Bronchial epithelial cell (primary cell): ENCODE results near the gene IFFO2. TPM values are rescaled to one million over a fixed set of nuclear protein-coding genes. Genes with fewer than 3 reads are reported as not detected.

Experiments used
- DNase-seq: peaks from one replicate; pipeline ENCODE4 v3.0.0-alpha.2; 2010; ENCODE audit warnings: low read depth
- FAIRE-seq: peaks from 2 replicates; lab custom pipeline; 2011; peaks lifted over from hg19 to GRCh38; lab: Jason Lieb, UNC
- H3K27me3 ChIP-seq: 2 replicates; pipeline ENCODE4 v1.5.1; 2011; ENCODE audit warnings: low read length; ENCODE audit not compliant: control insufficient read depth, insufficient read depth
- H3K36me3 ChIP-seq: 2 replicates; pipeline ENCODE4 v1.5.1; 2011; ENCODE audit warnings: low read length; ENCODE audit not compliant: control insufficient read depth, insufficient read depth
- H3K4me3 ChIP-seq: 2 replicates; pipeline ENCODE4 v1.5.1; 2011; ENCODE audit warnings: mild to moderate bottlenecking, low read depth, low read length, control low read depth
- total RNA-seq: library from RNA; depleted of rRNA; stranded (reverse); fragments of >200 nt; gene quantifications from 2 replicates; pipeline ENCODE4 v1.2.1, GENCODE V29; 2014
- TF ChIP-seq, protein P1 (sequence below): IDR thresholded peaks from 2 replicates; pipeline ENCODE4 v1.5.1; 2011; ENCODE audit warnings: mild to moderate bottlenecking, moderate library complexity, low read length, control low read depth, inconsistent platforms; ENCODE audit not compliant: insufficient read depth, severe bottlenecking

Gene IFFO2
- 11.8 and 26.0 TPM in 2 replicates for total RNA-seq

DNA sequence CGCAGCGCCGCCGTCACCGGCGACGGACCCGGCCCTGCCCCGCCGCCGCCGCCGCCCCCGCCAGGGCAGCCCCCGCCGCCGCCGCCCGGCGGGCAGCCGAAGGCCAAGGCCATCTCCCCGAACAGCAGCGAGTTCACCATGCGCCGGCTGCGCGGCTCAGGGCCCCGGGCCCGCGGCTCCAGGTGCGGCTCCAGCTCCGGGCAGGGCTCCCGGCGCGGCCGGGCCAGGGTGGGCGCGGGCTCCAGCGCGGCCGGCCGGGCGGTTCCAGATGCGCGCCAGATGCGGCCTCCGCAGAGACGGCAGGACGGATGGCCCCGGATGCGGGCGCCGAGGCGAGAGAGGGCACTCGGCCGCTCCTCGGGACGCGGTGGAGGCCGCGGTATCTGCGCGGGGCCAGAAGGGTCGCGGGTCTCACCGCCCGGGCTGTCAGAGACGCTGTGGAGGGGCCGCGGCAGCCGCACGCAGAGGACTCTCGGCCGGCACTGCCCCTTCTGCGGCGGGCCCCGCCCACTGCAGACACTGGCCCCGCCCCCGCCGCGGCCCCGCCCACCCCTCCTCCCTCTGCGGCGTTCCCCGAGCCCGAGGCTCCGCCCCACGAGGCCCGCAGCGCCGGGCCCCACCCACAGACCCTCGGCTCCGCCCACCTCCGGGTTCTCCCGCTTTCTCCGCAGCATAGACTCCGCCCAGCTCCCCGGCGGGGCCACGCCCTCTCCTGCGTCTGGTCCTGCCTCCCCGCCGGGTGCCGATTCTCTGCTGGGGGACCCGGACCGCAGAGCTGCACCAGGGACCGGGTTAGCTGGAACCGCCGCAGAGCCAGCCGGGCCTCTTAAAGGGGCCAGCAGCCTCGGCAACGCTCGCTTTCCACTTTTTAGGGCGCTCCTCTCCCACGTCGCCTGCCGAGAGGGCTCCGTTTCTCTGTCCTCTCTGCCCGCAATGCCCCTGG is at the start of gene IFFO2:
TSS of gene IFFO2 (minus strand) at position 484 of the 943 bp plus-strand sequence. CDS start at position 140, 344 bp downstream.
- Histone ChIP-seq H3K27me3 (no peaks in the 10 kb centered on the region), H3K4me3 (peak within 1 kb of the TSS; percentile 76), H3K36me3 (peaks cover 2% of the 10 kb centered on the region)
- TF ChIP-seq, protein P1, sequence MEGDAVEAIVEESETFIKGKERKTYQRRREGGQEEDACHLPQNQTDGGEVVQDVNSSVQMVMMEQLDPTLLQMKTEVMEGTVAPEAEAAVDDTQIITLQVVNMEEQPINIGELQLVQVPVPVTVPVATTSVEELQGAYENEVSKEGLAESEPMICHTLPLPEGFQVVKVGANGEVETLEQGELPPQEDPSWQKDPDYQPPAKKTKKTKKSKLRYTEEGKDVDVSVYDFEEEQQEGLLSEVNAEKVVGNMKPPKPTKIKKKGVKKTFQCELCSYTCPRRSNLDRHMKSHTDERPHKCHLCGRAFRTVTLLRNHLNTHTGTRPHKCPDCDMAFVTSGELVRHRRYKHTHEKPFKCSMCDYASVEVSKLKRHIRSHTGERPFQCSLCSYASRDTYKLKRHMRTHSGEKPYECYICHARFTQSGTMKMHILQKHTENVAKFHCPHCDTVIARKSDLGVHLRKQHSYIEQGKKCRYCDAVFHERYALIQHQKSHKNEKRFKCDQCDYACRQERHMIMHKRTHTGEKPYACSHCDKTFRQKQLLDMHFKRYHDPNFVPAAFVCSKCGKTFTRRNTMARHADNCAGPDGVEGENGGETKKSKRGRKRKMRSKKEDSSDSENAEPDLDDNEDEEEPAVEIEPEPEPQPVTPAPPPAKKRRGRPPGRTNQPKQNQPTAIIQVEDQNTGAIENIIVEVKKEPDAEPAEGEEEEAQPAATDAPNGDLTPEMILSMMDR: no peak
- DNase-seq (peak; percentile 76), FAIRE-seq (no peak)

GRCh38 chr1:19006000-19006399 is 49.5 kb upstream of the IFFO2 start:
- TF ChIP-seq, protein P1: no peak
- DNase-seq (no peak), FAIRE-seq (no peak)
- H3K4me3 ChIP-seq: no peak overlapping the region
- no peaks in the 10 kb centered on the region for H3K27me3 ChIP-seq
- no peaks in the 10 kb centered on the region for H3K36me3 ChIP-seq

- FAIRE-seq: no peak
- TF ChIP-seq, protein P1: no peak
These were observed 47.2 kb upstream of the IFFO2 start for GRCh38 chr1:19003371-19004290.

GRCh38 chr1:19000065-19000464 is 43.6 kb upstream of the IFFO2 start:
- FAIRE-seq: no peak
- DNase-seq: peak; percentile 68
- H3K4me3 ChIP-seq: no peak overlapping the region
- TF ChIP-seq, protein P1: no peak
- no peaks in the 10 kb centered on the region for H3K36me3 ChIP-seq
- no peaks in the 10 kb centered on the region for H3K27me3 ChIP-seq

More at GRCh38 chr1:19003371-19004290, 47.2 kb upstream of the IFFO2 start:
- no peaks in the 10 kb centered on the region for H3K36me3 ChIP-seq
- H3K4me3 ChIP-seq: no peak overlapping the region
- no peaks in the 10 kb centered on the region for H3K27me3 ChIP-seq
- peak; percentile 14 for DNase-seq

- TF ChIP-seq, protein P1: no peak
- DNase-seq (peak; percentile 26), FAIRE-seq (peak; percentile 32)
These were observed 42.9 kb upstream of the IFFO2 start for GRCh38 chr1:18999359-18999758.

More at GRCh38 chr1:18999359-18999758, 42.9 kb upstream of the IFFO2 start:
- no peaks in the 10 kb centered on the region for H3K27me3 ChIP-seq
- H3K36me3 ChIP-seq: no peaks in the 10 kb centered on the region
- H3K4me3 ChIP-seq: no peak overlapping the region
